Activated CD8-positive, alpha-beta memory T cell treated with anti-CD3 and anti-CD28 coated beads for 4 hours (primary cell): ENCODE results near the gene SLC66A2.

Experiments
- DNase-seq, 2 donors: peaks; one replicate each; pipeline ENCODE4 v3.0.0-alpha.2; 2020; ENCODE audit warnings: low read depth in 2 of 2

Gene SLC66A2

DNA sequence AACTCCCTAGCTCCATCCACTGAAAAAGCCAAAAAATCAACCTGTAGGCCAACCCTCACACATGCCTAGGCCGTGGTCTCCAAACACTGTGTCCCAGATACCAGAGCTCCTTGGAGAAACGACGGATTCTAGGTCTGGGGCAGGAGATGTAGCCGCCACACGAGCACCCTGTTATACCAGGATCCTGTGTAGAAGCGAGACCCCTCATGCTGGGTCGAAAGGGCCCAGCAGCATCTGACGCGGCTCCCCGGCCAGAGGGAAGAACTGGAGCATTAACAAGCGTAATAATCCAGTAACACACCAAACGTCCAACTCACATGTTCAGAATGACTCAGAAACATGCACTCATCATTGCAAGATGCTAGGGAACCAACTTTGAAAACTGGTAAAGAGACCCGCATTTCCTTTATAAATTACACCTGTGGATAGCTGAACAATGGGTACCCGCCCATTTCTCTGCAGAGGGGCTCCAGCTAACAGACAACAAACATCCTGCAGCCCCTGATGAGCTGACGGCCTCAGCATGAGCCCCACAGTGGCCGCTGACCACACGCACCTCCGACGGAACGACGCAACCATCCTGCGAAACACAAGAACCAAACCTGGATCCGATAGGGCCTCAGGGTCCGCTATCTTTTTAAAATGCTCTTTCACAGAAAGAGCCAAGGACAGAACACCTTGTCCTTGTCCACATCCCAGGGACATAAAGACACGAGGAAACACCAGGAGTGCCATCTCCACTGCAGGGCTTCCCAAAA, 14.2 kb downstream of the SLC66A2 start:
- no peak for DNase-seq

GRCh38 chr18:79936641-79937040, 14.8 kb downstream of the SLC66A2 start:
- DNase-seq = no peak

DNA sequence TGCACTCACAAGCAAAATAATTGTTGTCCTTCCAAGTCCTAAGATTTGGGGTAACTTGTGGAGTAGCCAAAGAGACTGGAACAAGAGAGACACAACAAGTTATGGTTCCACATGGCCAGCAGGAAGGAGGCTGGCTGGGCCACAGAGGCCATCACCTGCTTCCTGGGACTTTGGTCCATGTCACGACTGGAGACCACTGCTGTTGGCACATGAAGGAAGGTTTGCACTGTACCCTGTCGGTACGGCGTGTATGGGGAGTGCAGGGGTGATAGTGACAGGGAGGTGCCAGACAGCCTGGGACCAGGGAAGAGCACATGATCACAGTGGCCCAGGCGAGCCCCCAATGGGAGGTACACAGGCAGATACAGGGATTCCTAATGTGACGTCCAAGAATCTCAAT, 15.5 kb downstream of the SLC66A2 start:
- no peak for DNase-seq

GRCh38 chr18:79935499-79935898, 16.0 kb downstream of the SLC66A2 start:
- DNase-seq = no peak

DNA sequence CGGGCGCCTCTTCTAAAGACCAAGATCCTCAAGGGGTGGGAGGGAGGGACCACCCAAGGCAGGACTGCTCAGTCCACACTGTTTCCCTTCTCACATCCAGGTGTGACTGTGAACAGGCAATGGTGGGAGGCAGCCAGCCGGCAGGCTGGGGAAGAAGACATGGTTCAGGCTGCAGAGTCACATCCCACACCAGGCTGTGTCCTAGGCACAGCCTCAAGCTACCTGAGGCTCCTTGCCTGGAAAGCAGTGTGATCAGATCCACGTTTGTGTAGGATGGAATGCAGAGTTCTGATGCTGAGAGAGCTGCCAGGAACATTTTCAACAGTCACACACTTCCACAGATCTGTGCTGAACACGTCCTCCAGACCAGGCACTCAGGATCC, 16.4 kb downstream of the SLC66A2 start:
- no peak for DNase-seq

- no peak for DNase-seq
Observed at GRCh38 chr18:79934311-79935097, 16.9 kb downstream of the SLC66A2 start.

- no peak for DNase-seq
Observed at GRCh38 chr18:79933765-79934164, 17.7 kb downstream of the SLC66A2 start.

GRCh38 chr18:79932907-79933306, 18.5 kb downstream of the SLC66A2 start:
- DNase-seq = no peak

DNA sequence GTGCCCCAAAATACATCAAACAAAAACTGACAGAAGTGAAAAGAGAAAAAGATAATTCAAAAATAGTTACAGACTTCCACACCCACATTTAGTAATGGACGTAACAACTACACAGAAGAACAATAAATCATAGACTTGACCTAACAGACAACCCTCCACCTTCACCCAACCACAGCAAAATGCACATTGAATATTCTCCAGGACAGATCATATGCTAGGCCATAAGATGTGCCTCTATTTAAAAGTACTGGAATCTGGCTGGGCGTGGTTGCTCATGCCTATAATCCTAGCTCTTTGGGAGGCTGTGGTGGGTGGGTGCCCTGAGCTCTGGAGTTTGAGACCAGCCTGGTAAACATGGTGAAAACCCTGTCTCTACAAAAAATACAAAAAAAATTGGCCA, 20.0 kb downstream of the SLC66A2 start:
- no peak for DNase-seq

GRCh38 chr18:79930020-79930642, 21.3 kb downstream of the SLC66A2 start:
- no peak for DNase-seq

DNA sequence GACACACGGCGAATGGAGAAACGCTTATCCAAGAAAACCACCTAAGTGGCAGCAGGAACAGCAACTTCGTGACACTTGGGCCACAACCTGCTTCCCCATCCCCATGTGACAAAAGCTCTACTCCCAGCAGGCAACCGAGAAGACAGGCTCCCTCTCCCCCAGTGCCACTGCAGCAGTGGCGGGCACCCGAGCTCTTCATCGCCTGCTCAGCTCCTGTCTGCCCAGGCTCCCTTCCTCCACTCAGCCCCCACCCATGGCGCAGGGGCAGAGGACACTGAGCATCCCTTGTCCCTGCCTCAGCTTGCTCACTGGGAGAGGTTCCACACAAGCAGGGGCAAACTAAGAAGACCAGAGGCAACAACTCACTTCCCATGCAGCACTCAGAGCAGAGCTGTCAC, 22.9 kb downstream of the SLC66A2 start:
- DNase-seq = no peak

DNA sequence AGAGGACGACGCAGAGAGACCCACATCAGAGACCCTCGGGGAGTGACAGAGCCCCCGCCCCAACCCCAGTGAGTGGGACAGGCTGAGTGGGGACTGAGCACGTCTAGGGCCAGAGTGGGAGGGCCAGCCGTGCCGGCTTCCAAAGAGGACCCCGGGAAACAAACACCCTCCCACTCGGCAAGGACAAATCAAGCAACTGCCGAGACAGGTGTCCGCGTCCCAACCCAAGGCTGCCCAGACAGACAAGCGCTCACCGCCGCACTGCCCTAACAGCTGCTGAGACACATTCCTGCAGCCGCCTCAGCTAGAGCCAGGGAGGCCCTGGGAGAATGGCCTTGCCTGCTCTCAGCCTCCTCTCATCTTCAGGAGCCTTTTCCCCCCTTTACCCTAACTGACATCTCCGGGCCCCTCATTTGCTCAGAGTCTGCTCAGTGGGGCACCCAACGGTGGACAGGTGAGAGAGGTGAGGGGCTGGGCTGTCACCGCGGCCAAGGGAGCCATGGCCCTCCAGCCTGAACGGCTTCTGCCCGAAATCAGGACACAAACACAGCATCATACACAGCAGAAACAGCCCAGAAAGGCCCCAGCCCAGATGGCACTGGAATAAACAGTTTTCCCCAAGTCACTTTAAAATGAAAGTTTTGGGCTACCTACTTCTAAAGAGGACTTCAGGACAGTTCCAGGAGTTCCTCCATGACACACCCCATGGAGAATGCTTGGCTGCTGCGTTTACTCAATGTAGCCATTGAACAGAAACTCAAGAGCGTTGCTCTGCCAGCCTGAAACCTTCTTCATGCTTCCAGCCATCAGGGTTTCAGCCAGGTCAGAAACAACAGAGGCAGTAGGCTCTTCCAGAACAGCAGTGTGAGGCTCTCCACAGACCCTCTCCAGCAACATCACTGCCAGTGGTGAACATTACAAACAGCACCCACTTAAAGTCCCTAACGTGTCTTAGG, 23.6 kb downstream of the SLC66A2 start:
- no peak for DNase-seq

- no peak for DNase-seq
Observed at GRCh38 chr18:79926715-79927606, 24.5 kb downstream of the SLC66A2 start.

DNA sequence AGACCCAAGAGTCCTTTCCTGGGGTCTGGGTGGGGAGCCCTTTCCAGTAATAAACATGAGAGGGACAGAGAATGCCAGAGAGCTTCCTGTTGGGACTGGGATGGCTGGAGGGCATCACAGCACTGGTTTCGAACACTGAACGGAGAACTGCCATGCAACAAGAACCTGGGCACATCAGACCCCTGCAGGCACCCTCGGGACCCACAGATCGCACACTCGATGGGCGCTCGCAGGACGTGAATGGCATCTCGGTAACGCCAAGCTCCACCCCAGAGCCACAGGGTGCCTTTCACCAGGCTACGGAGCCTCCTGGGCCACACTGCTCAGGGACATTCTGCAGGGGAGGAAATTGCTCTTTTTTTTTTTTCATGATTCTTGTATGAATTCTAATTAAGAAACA, 25.1 kb downstream of the SLC66A2 start:
- DNase-seq = no peak

DNA sequence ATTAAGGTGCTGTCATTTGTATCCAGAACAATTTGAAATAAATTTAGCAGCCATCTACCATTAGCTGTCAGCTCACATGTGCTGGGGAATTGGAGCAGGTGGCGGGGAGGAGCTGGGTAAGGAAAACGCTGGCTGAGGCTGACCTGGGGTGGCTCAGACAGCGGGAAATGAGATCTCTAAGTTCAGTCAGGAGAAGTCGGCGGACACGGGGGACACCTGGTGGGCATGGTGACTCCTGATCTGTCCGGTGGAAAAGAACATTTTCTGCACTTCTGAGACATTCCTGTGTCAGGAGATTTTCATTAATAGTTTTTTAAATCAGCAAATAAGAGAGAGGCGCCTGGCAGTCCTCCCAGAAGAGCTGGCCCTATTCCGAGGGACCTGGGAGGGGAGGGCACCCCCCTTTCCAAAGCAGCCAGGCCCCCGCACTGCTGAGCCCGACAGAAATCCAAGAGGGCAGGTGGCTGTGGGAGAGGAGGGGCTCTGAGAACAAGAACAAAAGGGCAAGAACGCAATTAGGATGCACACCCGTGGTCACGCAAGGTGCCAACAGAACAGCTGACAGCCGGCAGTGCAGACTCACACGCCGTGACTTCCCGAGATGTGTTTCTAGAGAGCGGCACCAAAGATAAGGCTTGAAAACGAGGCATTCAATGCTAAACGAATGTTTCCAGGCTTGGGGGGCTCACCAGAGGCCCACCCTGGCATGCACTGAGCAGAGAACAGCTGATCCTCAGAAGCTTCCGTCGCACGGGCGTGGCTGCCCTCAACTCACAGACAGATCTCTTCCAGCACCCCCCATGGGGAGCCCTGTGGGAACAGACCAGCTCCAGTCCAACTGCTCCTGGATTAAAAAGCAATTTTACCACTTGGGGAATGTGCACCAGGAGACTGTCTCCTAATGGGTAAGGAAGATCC, 26.4 kb downstream of the SLC66A2 start:
- no peak for DNase-seq

- DNase-seq = no peak
Observed at GRCh38 chr18:79923896-79924585, 27.4 kb downstream of the SLC66A2 start.

DNA sequence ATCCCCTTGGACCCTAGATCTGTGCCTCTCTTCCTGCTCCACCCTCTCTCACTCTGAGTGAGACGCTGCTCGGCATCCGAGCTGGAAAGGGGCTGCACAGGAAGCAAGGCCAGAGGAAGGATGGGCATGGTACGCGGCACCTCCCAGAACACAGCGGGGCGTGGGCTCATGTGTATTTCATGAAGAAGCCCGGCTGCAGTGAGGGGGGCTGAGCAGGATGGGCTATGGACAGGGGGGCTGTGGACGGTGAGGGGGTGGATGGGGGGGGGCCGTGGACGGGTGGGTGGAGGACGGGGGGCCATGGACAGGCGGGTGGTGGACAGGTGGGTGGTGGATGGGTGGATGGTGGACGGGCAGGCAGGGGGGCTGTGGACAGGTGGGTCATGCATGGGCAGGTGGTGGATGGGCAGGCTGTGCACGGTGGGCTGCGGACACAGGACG, 28.5 kb downstream of the SLC66A2 start:
- DNase-seq = no peak

DNA sequence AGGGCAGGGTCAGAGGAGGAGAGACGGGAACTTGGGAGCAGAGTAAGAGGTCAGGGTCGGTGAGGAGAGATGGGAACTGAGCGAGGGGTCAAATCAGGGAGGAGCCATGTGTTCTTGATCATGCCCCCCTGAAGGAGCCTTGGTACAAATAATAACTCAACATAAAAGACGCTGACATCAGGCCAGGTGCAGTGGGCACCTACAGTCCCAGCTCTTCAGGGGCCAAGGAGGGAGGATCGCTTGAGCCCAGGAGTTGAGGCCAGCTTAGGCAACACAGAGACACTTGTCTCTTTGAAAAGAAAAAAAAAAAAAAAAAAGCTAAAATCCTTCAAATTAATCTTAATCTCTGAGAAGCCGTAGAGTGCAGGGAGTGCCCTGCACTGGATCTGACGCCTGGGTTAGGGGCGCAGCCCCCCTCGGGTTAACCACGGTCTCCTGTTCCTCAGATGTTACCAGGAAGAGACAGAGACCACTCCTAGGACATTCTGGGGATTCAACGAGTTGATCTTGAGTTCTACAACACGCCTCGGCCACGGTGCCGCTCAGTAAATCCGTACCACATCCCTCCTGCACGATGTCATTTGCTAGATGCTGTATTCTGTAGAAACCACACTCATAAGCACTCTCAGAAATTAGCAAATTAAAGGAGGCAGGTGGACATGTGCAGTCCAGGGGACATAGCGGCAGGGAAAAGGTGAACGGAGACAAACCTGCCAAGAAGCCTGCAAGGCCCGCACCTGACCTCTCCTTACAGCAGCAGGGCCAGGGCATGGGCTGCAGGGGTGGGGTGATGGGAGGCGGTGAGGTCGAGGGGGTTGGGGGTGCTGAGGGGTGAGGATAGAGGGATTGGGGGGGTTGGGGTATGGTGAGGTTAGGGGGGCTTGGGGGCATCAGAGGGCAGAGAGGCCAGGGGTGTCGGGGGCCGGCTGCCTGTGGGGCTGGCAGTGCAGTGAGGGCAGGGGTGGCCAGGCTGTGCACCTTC, 29.2 kb downstream of the SLC66A2 start:
- DNase-seq = no peak
